ENCODE measurements around the gene BOD1. TPM values are rescaled to one million over a fixed set of nuclear protein-coding genes. Genes with fewer than 3 reads are reported as not detected.

The BOD1 gene
- total RNA-seq, 5 donors from 2014 or later (not counting 1 experiment from before 2014, with no cell fraction given), result 23.7 to 36.6 (median 30.1) TPM

DNA sequence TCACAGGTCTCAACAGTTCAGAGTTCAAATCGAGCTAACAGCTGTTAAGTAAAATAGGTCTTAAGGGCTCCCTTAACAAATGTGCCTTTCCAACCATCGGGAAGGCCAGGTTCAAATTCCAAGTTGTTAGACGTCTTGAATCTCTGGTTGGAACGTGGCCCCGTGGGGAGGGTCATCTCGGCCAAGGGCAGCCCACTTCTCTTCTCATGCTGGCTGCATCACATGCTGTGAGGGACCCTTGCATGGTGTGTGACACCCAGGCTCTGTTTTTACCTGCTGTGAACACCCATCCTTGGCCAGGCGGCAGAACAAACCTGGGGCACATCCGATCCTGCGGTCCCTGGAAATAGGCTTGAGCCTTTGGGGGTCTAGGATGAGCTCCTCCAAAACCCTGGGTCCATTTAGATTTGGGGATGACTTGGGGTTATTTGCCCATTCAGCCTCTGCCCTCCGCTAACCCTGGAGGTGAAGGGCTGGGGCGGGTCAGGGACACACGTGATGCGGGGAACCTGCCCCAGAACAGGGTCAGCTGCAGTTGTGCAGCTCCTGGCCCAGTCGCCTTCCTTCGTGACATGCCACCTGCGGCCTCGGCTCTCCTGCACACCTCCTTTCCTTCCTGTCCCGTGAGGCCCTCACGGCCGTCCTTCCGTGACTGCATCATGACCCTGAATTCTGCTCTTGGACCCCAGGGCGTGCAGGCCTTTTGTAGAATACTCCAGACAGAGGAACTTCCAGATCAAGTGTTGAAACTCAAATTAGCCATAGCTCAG lies 45.9 kb downstream of the BOD1 start:
- no peak overlapping the region for H3K4me3 Mint-ChIP-seq
- Histone ChIP-seq H3K27ac (ENCODE audit: low read length) (no peak overlapping the region), H3K9me3 (no peaks in the 10 kb centered on the region), H3K4me3 (ENCODE audit: control insufficient read depth in 1 of 2, extremely low read depth in 1 of 2, low read length in 1 of 2) (no peak overlapping the region), H3K4me1 (ENCODE audit: control insufficient read depth in 1 of 2, extremely low read depth in 1 of 2, insufficient read depth in 2 of 2, low read length in 2 of 2) (peaks cover 0 to 5% of the 10 kb centered on the region in 2 experiments), H3K27me3 (replicated peaks in 1 of 2; ENCODE audit: control insufficient read depth in 2 of 2, extremely low read depth in 1 of 2, insufficient read depth in 2 of 2, low read length in 1 of 2) (peaks cover 0 to 41% of the 10 kb centered on the region in 2 experiments), H3K36me3 (ENCODE audit: control insufficient read depth in 2 of 2, extremely low read depth in 1 of 2, insufficient read depth in 1 of 2, low read length in 1 of 2) (no peaks in the 10 kb centered on the region)
- ChIA-PET POLR2A (no interaction called here), CTCF (interaction anchor here in 1 of 2 donors (0.6 to 1.4 kb wide), 2 partner anchors 9 to 588 kb away, joined by 6 read pairs; no protein-coding TSS in a partner anchor)
- peaks cover 8 to 12% (median 10%) of the 10 kb centered on the region in 3 donors for H3K9me3 Mint-ChIP-seq
- no peaks in the 10 kb centered on the region for H3K36me3 Mint-ChIP-seq
- 77% methylated on average over 20 of the region's 22 CpGs for WGBS (ENCODE audit: insufficient coverage)
- DNase-seq (no peak), ATAC-seq (replicated peaks in 1 of 4) (no peak)
- H3K27me3 Mint-ChIP-seq, result peaks cover 26 to 37% of the 10 kb centered on the region in 2 donors
- peaks cover 6 to 8% (median 6%) of the 10 kb centered on the region in 3 donors for H3K4me1 Mint-ChIP-seq
- no peak overlapping the region for H3K27ac Mint-ChIP-seq

DNA sequence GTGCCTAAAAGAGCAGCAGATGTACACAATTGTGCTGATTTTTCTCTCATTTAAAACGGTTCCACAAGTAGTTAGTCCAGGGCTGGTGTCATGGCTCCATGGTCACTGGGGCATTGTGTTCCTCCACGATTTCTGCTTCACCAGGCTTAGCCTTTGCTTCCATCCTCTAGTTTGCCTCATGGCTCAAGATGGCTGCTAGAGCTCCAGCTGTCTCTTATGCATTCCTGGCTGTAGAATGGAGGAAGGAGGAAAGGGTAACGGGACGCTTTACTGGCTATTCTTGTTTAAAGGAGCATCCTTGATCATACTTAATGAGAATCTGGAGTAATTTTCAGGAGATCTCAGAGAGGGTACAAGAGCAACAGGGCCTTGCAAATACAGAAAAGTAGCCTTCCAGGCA lies 47.7 kb downstream of the BOD1 start:
- Histone ChIP-seq H3K4me3 (ENCODE audit: control insufficient read depth in 1 of 2, extremely low read depth in 1 of 2, low read length in 1 of 2) (no peak overlapping the region), H3K27me3 (replicated peaks in 1 of 2; ENCODE audit: control insufficient read depth in 2 of 2, extremely low read depth in 1 of 2, insufficient read depth in 2 of 2, low read length in 1 of 2) (peaks cover 0 to 33% of the 10 kb centered on the region in 2 experiments), H3K9me3 (no peaks in the 10 kb centered on the region), H3K36me3 (ENCODE audit: control insufficient read depth in 2 of 2, extremely low read depth in 1 of 2, insufficient read depth in 1 of 2, low read length in 1 of 2) (no peaks in the 10 kb centered on the region), H3K27ac (ENCODE audit: low read length) (no peak overlapping the region), H3K4me1 (ENCODE audit: control insufficient read depth in 1 of 2, extremely low read depth in 1 of 2, insufficient read depth in 2 of 2, low read length in 2 of 2) (peaks cover 0 to 5% of the 10 kb centered on the region in 2 experiments)
- no peak for ATAC-seq (replicated peaks in 1 of 4)
- H3K4me3 Mint-ChIP-seq, result no peak overlapping the region
- H3K36me3 Mint-ChIP-seq, result no peaks in the 10 kb centered on the region
- 85% methylated on average over 4 of the region's 4 CpGs for WGBS (ENCODE audit: insufficient coverage)
- H3K9me3 Mint-ChIP-seq, result peaks cover 8 to 12% (median 10%) of the 10 kb centered on the region in 3 donors
- no peak overlapping the region for H3K27ac Mint-ChIP-seq
- ChIA-PET POLR2A (no interaction called here), CTCF (no interaction called here)
- no peak for DNase-seq
- H3K4me1 Mint-ChIP-seq, result peaks cover 6 to 8% (median 6%) of the 10 kb centered on the region in 3 donors
- peaks cover 23 to 33% of the 10 kb centered on the region in 2 donors for H3K27me3 Mint-ChIP-seq

DNA sequence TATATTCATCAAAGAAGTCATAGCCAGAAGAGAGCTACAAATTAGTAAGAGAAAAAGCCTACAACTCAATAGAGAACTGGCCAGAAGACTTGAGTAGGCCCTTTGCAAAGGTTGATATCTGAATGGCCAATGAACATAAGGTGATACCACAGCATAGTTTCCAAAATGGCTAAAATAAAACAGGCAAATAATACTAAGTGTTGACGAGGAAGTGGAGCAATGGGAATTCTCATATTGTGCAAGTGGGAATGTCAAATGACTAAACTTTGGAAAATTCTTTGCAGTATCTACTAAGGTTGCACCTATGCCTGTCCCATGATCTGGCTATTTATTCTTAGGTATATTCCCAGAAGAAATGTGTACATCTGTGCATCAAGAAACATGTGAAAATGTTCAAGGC lies 48.3 kb downstream of the BOD1 start:
- Mint-ChIP-seq H3K27ac (no peak overlapping the region), H3K4me1 (peaks cover 5 to 7% (median 5%) of the 10 kb centered on the region in 3 donors), H3K27me3 (peaks cover 25 to 32% of the 10 kb centered on the region in 2 donors), H3K36me3 (no peaks in the 10 kb centered on the region), H3K9me3 (peaks cover 8 to 12% (median 10%) of the 10 kb centered on the region in 3 donors), H3K4me3 (no peak overlapping the region)
- H3K9me3 ChIP-seq, result no peaks in the 10 kb centered on the region
- H3K36me3 ChIP-seq (ENCODE audit: control insufficient read depth in 2 of 2, extremely low read depth in 1 of 2, insufficient read depth in 1 of 2, low read length in 1 of 2), result no peaks in the 10 kb centered on the region
- peaks cover 0 to 32% of the 10 kb centered on the region in 2 experiments for H3K27me3 ChIP-seq (replicated peaks in 1 of 2; ENCODE audit: control insufficient read depth in 2 of 2, extremely low read depth in 1 of 2, insufficient read depth in 2 of 2, low read length in 1 of 2)
- ChIA-PET CTCF (no interaction called here), POLR2A (interaction anchor here in 1 of 2 donors (0.6 kb wide), 1 partner anchor 556 kb away, joined by 4 read pairs; no protein-coding TSS in a partner anchor)
- H3K27ac ChIP-seq (ENCODE audit: low read length), result no peak overlapping the region
- WGBS (ENCODE audit: insufficient coverage), result no CpG with 5 or more reads among the region's 1 CpG
- peaks cover 0 to 4% of the 10 kb centered on the region in 2 experiments for H3K4me1 ChIP-seq (ENCODE audit: control insufficient read depth in 1 of 2, extremely low read depth in 1 of 2, insufficient read depth in 2 of 2, low read length in 2 of 2)
- no peak for DNase-seq
- no peak overlapping the region for H3K4me3 ChIP-seq (ENCODE audit: control insufficient read depth in 1 of 2, extremely low read depth in 1 of 2, low read length in 1 of 2)
- ATAC-seq (replicated peaks in 1 of 4), result no peak

DNA sequence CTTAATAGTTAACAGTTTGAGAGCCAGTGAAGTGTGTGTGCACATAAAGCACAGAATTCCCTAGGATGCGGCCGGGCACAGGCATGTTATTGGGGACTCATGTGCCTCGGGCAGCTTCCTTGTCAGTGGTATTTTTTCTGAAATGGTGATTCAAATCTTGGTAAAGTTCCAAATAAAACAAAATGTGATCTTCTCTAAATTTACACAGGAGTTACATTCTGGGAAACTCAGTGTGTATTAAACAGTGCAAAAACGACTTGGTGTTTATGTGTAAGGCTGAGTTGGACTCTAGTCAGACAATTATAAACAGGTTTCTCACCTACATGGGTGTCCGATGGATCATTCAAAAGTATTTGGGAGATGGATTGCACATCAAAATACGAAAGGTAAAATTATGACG lies 48.9 kb downstream of the BOD1 start:
- POLR2A ChIA-PET, result interaction anchor here in 1 of 2 donors (0.6 kb wide), 1 partner anchor 556 kb away, joined by 4 read pairs; no protein-coding TSS in a partner anchor
- no peaks in the 10 kb centered on the region for H3K36me3 ChIP-seq (ENCODE audit: control insufficient read depth in 2 of 2, extremely low read depth in 1 of 2, insufficient read depth in 1 of 2, low read length in 1 of 2)
- no peak overlapping the region for H3K27ac Mint-ChIP-seq
- H3K36me3 Mint-ChIP-seq, result no peaks in the 10 kb centered on the region
- H3K4me3 Mint-ChIP-seq, result no peak overlapping the region
- peaks cover 10 to 14% (median 12%) of the 10 kb centered on the region in 3 donors for H3K9me3 Mint-ChIP-seq
- no peak overlapping the region for H3K4me3 ChIP-seq (ENCODE audit: control insufficient read depth in 1 of 2, extremely low read depth in 1 of 2, low read length in 1 of 2)
- CTCF ChIA-PET, result no interaction called here
- peaks cover 0 to 29% of the 10 kb centered on the region in 2 experiments for H3K27me3 ChIP-seq (replicated peaks in 1 of 2; ENCODE audit: control insufficient read depth in 2 of 2, extremely low read depth in 1 of 2, insufficient read depth in 2 of 2, low read length in 1 of 2)
- H3K27me3 Mint-ChIP-seq, result peaks cover 25 to 34% of the 10 kb centered on the region in 2 donors
- no peaks in the 10 kb centered on the region for H3K4me1 ChIP-seq (ENCODE audit: control insufficient read depth in 1 of 2, extremely low read depth in 1 of 2, insufficient read depth in 2 of 2, low read length in 2 of 2)
- WGBS (ENCODE audit: insufficient coverage), result 92% methylated on average over 2 of the region's 7 CpGs
- no peak for ATAC-seq (replicated peaks in 1 of 4)
- no peaks in the 10 kb centered on the region for H3K9me3 ChIP-seq
- H3K27ac ChIP-seq (ENCODE audit: low read length), result no peak overlapping the region
- DNase-seq, result no peak
- peaks cover 0 to 2% (median 0%) of the 10 kb centered on the region in 3 donors for H3K4me1 Mint-ChIP-seq

- Mint-ChIP-seq H3K9me3 (peaks cover 22 to 26% (median 22%) of the 10 kb centered on the region in 3 donors), H3K36me3 (no peaks in the 10 kb centered on the region), H3K4me1 (no peaks in the 10 kb centered on the region), H3K27me3 (peaks cover 24 to 37% of the 10 kb centered on the region in 2 donors), H3K4me3 (no peak overlapping the region), H3K27ac (no peak overlapping the region)
- Histone ChIP-seq H3K27ac (ENCODE audit: low read length) (no peak overlapping the region), H3K9me3 (no peaks in the 10 kb centered on the region), H3K4me1 (ENCODE audit: control insufficient read depth in 1 of 2, extremely low read depth in 1 of 2, insufficient read depth in 2 of 2, low read length in 2 of 2) (no peaks in the 10 kb centered on the region), H3K36me3 (ENCODE audit: control insufficient read depth in 2 of 2, extremely low read depth in 1 of 2, insufficient read depth in 1 of 2, low read length in 1 of 2) (no peaks in the 10 kb centered on the region), H3K4me3 (ENCODE audit: control insufficient read depth in 1 of 2, extremely low read depth in 1 of 2, low read length in 1 of 2) (no peak overlapping the region), H3K27me3 (replicated peaks in 1 of 2; ENCODE audit: control insufficient read depth in 2 of 2, extremely low read depth in 1 of 2, insufficient read depth in 2 of 2, low read length in 1 of 2) (peaks cover 0 to 23% of the 10 kb centered on the region in 2 experiments)
- no CpG with 5 or more reads among the region's 3 CpGs for WGBS (ENCODE audit: insufficient coverage)
- ChIA-PET POLR2A (no interaction called here), CTCF (no interaction called here)
- no peak for ATAC-seq (replicated peaks in 1 of 4)
- DNase-seq, result no peak
Observed at GRCh38 chr5:173565491-173566072, 50.9 kb downstream of the BOD1 start.

DNA sequence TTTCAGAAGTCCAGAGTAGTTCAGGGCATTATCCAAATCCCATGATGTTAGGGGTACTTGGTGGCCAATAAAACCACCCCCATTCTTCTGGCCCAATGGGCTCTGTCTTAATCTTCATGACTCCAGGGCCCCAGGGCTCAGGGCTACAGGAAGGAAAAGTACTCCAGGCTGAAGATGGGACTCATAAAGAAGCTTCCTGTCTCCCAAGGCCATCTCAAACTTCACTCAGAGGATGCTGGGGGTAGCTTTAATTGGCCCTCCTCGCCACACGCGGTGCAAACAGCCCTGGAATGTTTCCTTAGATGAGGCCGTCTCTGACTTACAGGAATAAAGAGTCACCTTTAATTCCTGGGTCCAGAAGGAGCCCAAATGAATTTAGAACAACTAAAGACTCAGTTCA lies 52.3 kb downstream of the BOD1 start:
- no peak for DNase-seq
- H3K27me3 Mint-ChIP-seq, result peaks cover 25 to 33% of the 10 kb centered on the region in 2 donors
- 37% methylated on average over 4 of the region's 4 CpGs for WGBS (ENCODE audit: insufficient coverage)

More for the DNA sequence above, 52.3 kb downstream of the BOD1 start:
- ATAC-seq (replicated peaks in 1 of 4), result no peak
- ChIA-PET POLR2A (no interaction called here), CTCF (no interaction called here)
- no peaks in the 10 kb centered on the region for H3K4me1 ChIP-seq (ENCODE audit: control insufficient read depth in 1 of 2, extremely low read depth in 1 of 2, insufficient read depth in 2 of 2, low read length in 2 of 2)
- Mint-ChIP-seq H3K27ac (no peak overlapping the region), H3K36me3 (no peaks in the 10 kb centered on the region), H3K4me3 (no peak overlapping the region), H3K9me3 (peaks cover 33 to 35% (median 34%) of the 10 kb centered on the region in 3 donors), H3K4me1 (no peaks in the 10 kb centered on the region)
- H3K27ac ChIP-seq (ENCODE audit: low read length), result no peak overlapping the region
- H3K36me3 ChIP-seq (ENCODE audit: control insufficient read depth in 2 of 2, extremely low read depth in 1 of 2, insufficient read depth in 1 of 2, low read length in 1 of 2), result no peaks in the 10 kb centered on the region
- H3K9me3 ChIP-seq, result no peaks in the 10 kb centered on the region
- no peak overlapping the region for H3K4me3 ChIP-seq (ENCODE audit: control insufficient read depth in 1 of 2, extremely low read depth in 1 of 2, low read length in 1 of 2)
- H3K27me3 ChIP-seq (replicated peaks in 1 of 2; ENCODE audit: control insufficient read depth in 2 of 2, extremely low read depth in 1 of 2, insufficient read depth in 2 of 2, low read length in 1 of 2), result peaks cover 0 to 14% of the 10 kb centered on the region in 2 experiments

Data from T-cell (primary cell).